Activated naive CD8-positive, alpha-beta T cell treated with anti-CD3 and anti-CD28 coated beads, Interleukin-2, amount 10 ng/mL, durations not matched to agents 7 days and 5 days (primary cell): ENCODE results near the gene CCZ1B. TPM values are rescaled to one million over a fixed set of nuclear protein-coding genes. Genes with fewer than 3 reads are reported as not detected.
"Not testable (repeated sequence)": the region's sequence is repeated elsewhere in the genome, so short reads cannot be mapped to it uniquely, and the experiment has no call there.

Source experiments
- ATAC-seq: fragments of 150-1000 bp; cut with Tn5 transposase; one replicate; pipeline ENCODE4 v1.10.0; 2021; ENCODE audit warnings: low read depth, moderate library complexity
- POLR2A ChIA-PET: fragments of 350-600 bp; sonication (Branson Sonifier 250); formaldehyde crosslinking; loops from one replicate; lab custom pipeline; 2021; ENCODE audit warnings: antibody characterized with exemption; lab: Charles Lee
- DNase-seq: peaks from one replicate; pipeline ENCODE4 v3.0.0; 2021
- H3K27ac Mint-ChIP-seq: one replicate; pipeline ENCODE4 v1.8.0; 2022; ENCODE audit warnings: mild to moderate bottlenecking, mixed read lengths
- H3K27me3 Mint-ChIP-seq: one replicate; pipeline ENCODE4 v1.8.0; 2022; ENCODE audit warnings: mild to moderate bottlenecking, moderate library complexity, mixed read lengths
- H3K36me3 Mint-ChIP-seq: one replicate; pipeline ENCODE4 v1.8.0; 2021; ENCODE audit warnings: mild to moderate bottlenecking, mixed read lengths
- H3K4me1 Mint-ChIP-seq: one replicate; pipeline ENCODE4 v1.8.0; 2021; ENCODE audit warnings: mixed read lengths
- H3K4me3 Mint-ChIP-seq: one replicate; pipeline ENCODE4 v1.8.0; 2022; ENCODE audit warnings: mild to moderate bottlenecking, moderate library complexity, mixed read lengths
- H3K9me3 Mint-ChIP-seq: one replicate; pipeline ENCODE4 v1.8.0; 2021; ENCODE audit warnings: mixed read lengths
- total RNA-seq, 2 experiments: library from RNA; stranded (reverse); gene quantifications; one replicate each; pipeline ENCODE4 v1.2.3, GENCODE V29; 2021

CCZ1B gene
- 10 to 100 TPM; 64.0 to 87.4 TPM for total RNA-seq

GRCh38 chr7:6826151-6826550, at the start of gene CCZ1B:
CCZ1B (minus strand) TSS chr7:6826275; CDS start chr7:6826197, 78 bp downstream.
- H3K27ac Mint-ChIP-seq = peak within 1 kb of the TSS; percentile 96
- peak; percentile 92 for ATAC-seq
- POLR2A ChIA-PET = not testable (repeated sequence)

GRCh38 chr7:6875022-6875421, 48.9 kb upstream of the CCZ1B start:
- POLR2A ChIA-PET, H3K27ac Mint-ChIP-seq, H3K36me3 Mint-ChIP-seq, H3K9me3 Mint-ChIP-seq, ATAC-seq, H3K4me1 Mint-ChIP-seq, H3K4me3 Mint-ChIP-seq, DNase-seq, H3K27me3 Mint-ChIP-seq: not testable (repeated sequence)

More at GRCh38 chr7:6826151-6826550, at the start of gene CCZ1B:
- H3K27me3 Mint-ChIP-seq, H3K36me3 Mint-ChIP-seq, H3K4me1 Mint-ChIP-seq, H3K9me3 Mint-ChIP-seq: not testable (repeated sequence)
- DNase-seq = peak; percentile 93
- H3K4me3 Mint-ChIP-seq = peak within 1 kb of the TSS; percentile 95

GRCh38 chr7:6872246-6872945, 46.3 kb upstream of the CCZ1B start:
- POLR2A ChIA-PET, H3K27me3 Mint-ChIP-seq, DNase-seq, H3K4me1 Mint-ChIP-seq, H3K36me3 Mint-ChIP-seq, H3K27ac Mint-ChIP-seq, ATAC-seq, H3K4me3 Mint-ChIP-seq, H3K9me3 Mint-ChIP-seq: not testable (repeated sequence)

GRCh38 chr7:6871421-6872144, 45.5 kb upstream of the CCZ1B start:
- ATAC-seq, H3K9me3 Mint-ChIP-seq, DNase-seq, H3K36me3 Mint-ChIP-seq, H3K27me3 Mint-ChIP-seq, H3K4me1 Mint-ChIP-seq, POLR2A ChIA-PET, H3K4me3 Mint-ChIP-seq, H3K27ac Mint-ChIP-seq: not testable (repeated sequence)

- H3K36me3 Mint-ChIP-seq, ATAC-seq, H3K4me3 Mint-ChIP-seq, H3K27me3 Mint-ChIP-seq, POLR2A ChIA-PET, H3K4me1 Mint-ChIP-seq, H3K27ac Mint-ChIP-seq, H3K9me3 Mint-ChIP-seq, DNase-seq: not testable (repeated sequence)
Observed at GRCh38 chr7:6864751-6865150, 38.7 kb upstream of the CCZ1B start.

- H3K36me3 Mint-ChIP-seq, H3K27ac Mint-ChIP-seq, H3K4me3 Mint-ChIP-seq, H3K9me3 Mint-ChIP-seq, H3K27me3 Mint-ChIP-seq, H3K4me1 Mint-ChIP-seq, DNase-seq, POLR2A ChIA-PET, ATAC-seq: not testable (repeated sequence)
Observed at GRCh38 chr7:6864188-6864587, 38.1 kb upstream of the CCZ1B start.

- ATAC-seq, POLR2A ChIA-PET, H3K36me3 Mint-ChIP-seq, H3K27ac Mint-ChIP-seq, H3K4me3 Mint-ChIP-seq, H3K27me3 Mint-ChIP-seq, DNase-seq, H3K9me3 Mint-ChIP-seq, H3K4me1 Mint-ChIP-seq: not testable (repeated sequence)
Observed at GRCh38 chr7:6862876-6863275, 36.8 kb upstream of the CCZ1B start.

- H3K4me1 Mint-ChIP-seq, H3K9me3 Mint-ChIP-seq, POLR2A ChIA-PET, H3K27ac Mint-ChIP-seq, ATAC-seq, H3K36me3 Mint-ChIP-seq, H3K4me3 Mint-ChIP-seq, H3K27me3 Mint-ChIP-seq: not testable (repeated sequence)
- DNase-seq = peak; percentile 83
Observed at GRCh38 chr7:6857721-6858314, 31.7 kb upstream of the CCZ1B start.

- POLR2A ChIA-PET, H3K27me3 Mint-ChIP-seq, H3K4me1 Mint-ChIP-seq, H3K27ac Mint-ChIP-seq, ATAC-seq, H3K9me3 Mint-ChIP-seq, H3K36me3 Mint-ChIP-seq, DNase-seq: not testable (repeated sequence)
- H3K4me3 Mint-ChIP-seq = peak overlapping the region; percentile 75
Observed at GRCh38 chr7:6855563-6856131, 29.6 kb upstream of the CCZ1B start.

GRCh38 chr7:6854747-6855562, 28.9 kb upstream of the CCZ1B start:
- peak; percentile 49 for DNase-seq
- H3K36me3 Mint-ChIP-seq, POLR2A ChIA-PET, H3K9me3 Mint-ChIP-seq, H3K27ac Mint-ChIP-seq, H3K27me3 Mint-ChIP-seq, ATAC-seq, H3K4me1 Mint-ChIP-seq: not testable (repeated sequence)
- peak overlapping the region; percentile 72 for H3K4me3 Mint-ChIP-seq

- H3K9me3 Mint-ChIP-seq, POLR2A ChIA-PET, H3K27ac Mint-ChIP-seq, H3K4me1 Mint-ChIP-seq, DNase-seq, H3K4me3 Mint-ChIP-seq, H3K27me3 Mint-ChIP-seq, H3K36me3 Mint-ChIP-seq, ATAC-seq: not testable (repeated sequence)
Observed at GRCh38 chr7:6853681-6854080, 27.6 kb upstream of the CCZ1B start.

- H3K4me3 Mint-ChIP-seq, H3K27ac Mint-ChIP-seq, POLR2A ChIA-PET, H3K9me3 Mint-ChIP-seq, H3K4me1 Mint-ChIP-seq, ATAC-seq, H3K36me3 Mint-ChIP-seq, DNase-seq: not testable (repeated sequence)
- H3K27me3 Mint-ChIP-seq = peaks cover 11% of the 10 kb centered on the region
Observed at GRCh38 chr7:6849127-6849526, 23.1 kb upstream of the CCZ1B start.

- H3K27ac Mint-ChIP-seq, ATAC-seq, H3K9me3 Mint-ChIP-seq, H3K4me3 Mint-ChIP-seq, H3K4me1 Mint-ChIP-seq, POLR2A ChIA-PET, DNase-seq, H3K36me3 Mint-ChIP-seq: not testable (repeated sequence)
- H3K27me3 Mint-ChIP-seq = peaks cover 11% of the 10 kb centered on the region
Observed at GRCh38 chr7:6847751-6848150, 21.7 kb upstream of the CCZ1B start.
